Astrocyte of the hippocampus (primary cell): ENCODE data around the gene HSPA8.
"Not testable (repeated sequence)": the region's sequence is repeated elsewhere in the genome, so short reads cannot be mapped to it uniquely, and the experiment has no call there.

Experiments
- DNase-seq: peaks from one replicate; pipeline ENCODE4 v3.0.0; 2011; ENCODE audit warnings: low read depth, low spot score

The HSPA8 gene

GRCh38 chr11:123061403-123062157 lies at the start of gene HSPA8:
Gene HSPA8 (minus strand): TSS chr11:123062136. CDS start chr11:123061324, 812 bp downstream.
- peak; percentile 76 for DNase-seq

DNA sequence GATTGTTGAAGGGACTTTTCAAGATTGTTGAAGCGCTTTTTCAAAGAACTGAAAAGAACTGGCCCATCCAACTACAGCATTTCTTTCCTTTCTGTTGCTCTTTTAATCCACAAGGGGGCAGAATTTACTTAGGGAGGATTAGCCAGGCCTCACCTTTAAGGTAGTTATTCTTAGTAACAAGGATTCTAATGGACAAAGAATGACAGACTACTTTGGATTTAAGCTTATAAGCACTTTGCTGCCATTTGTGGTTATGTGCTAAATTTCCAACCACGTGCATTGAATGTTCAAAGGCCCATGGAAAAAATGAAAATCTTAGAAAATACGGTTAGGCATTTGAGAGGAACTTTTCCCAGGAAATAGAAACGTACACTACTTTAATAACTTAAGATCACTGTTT lies 49.5 kb upstream of the HSPA8 start:
- peak; percentile 65 for DNase-seq

DNA sequence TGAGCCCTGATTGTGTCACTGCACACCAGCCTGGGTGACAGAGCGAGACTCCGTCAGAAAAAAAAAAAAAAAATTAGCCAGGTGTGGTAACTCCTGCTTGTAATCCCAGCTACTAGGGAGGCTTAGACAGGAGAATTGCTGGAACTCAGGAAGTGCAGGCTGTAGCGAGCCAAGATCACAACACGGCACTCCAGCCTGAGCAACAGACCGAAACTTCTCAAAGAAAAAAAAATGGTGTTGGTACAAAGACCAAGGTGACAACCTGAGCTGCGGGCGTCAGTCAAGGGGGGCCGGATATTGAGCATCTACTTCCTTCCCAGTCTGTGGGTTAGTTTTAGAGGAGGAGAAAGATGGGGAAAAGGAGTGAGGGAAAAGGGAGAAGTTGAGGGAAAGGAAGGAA lies 48.5 kb upstream of the HSPA8 start:
- no peak for DNase-seq

GRCh38 chr11:123107945-123108495 lies 46.1 kb upstream of the HSPA8 start:
- DNase-seq, result no peak

DNA sequence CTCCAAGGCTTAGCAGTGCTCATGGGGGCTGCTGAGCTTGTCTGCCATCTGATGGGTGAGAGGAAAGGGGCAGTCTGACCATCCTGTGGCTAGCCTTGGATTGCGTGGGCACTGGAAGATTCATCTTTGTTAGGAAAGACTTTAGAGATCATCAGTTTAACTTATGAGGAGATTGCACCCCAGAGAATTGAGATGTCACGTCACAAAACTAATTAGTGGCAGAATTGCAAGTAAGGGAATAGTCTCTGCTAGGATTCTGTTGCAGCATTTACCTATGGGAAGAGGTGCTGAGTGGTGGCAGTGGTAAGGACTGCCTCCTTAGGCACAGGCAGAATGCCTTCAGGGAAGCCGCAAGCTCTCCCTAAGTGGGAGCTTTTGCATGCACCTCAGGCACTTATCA lies 42.8 kb upstream of the HSPA8 start:
- no peak for DNase-seq

GRCh38 chr11:123103326-123103980 lies 41.5 kb upstream of the HSPA8 start:
- peak; percentile 73 for DNase-seq

- peak; percentile 16 for DNase-seq
These were observed 38.6 kb upstream of the HSPA8 start for GRCh38 chr11:123100379-123101085.

GRCh38 chr11:123098990-123099389 lies 37.1 kb upstream of the HSPA8 start:
- no peak for DNase-seq

GRCh38 chr11:123093739-123094138 lies 31.8 kb upstream of the HSPA8 start:
- no peak for DNase-seq

DNA sequence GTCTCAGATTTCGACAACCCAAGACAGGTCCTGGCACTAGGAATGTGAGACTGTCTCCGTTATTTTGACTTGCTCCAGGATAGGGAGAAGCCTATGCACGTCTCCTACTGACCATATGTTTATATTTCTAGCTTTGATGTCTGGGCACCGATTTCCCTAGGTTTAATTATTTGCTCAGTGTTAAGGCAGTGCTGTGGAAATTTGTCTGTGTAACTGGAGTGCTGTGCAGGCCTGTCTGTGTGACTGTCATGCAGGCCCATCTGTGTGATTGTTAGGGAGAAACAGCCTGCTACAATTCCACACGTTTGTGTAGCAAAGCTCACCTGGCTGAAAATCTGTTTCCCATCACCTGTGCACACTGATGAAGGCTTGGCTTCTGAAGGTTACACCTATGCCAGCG lies 29.6 kb upstream of the HSPA8 start:
- no peak for DNase-seq

DNA sequence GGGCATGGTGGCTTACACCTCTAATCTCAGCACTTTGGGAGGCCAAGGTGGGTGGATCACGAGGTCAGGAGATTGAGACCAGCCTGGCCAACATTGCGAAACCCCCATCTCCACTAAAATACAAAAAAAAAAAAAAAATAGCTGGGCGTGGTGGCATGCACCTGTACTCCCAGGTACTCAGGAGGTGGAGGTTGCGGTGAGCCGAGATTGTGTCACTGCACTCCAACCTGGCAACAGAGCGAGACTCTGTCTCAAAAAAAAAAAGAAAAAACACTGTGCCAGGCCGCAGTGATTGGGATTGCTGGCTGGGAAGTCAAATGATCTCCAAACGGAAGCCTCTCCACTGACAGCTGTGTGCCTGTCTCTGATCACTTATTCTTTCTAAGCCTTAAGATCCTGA lies 28.2 kb upstream of the HSPA8 start:
- DNase-seq, result not testable (repeated sequence)

DNA sequence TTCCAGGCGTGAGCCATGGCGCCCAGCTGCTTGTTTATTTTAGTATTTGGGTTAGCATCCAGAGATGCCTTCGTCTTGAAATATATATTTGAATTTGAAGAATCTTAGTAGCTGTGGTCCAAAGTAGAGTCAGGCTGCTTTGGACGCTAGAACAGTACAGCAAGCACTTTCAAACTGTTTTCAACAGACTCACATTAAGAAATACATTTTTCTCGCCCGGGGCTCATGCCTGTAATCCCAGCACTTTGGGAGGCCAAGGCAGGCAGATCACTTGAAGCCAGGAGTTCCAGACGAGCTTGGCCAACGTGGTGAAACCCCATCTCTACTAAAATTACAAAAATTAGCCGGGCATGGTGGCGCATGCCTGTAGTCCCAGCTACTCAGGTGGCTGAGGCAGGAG lies 27.0 kb upstream of the HSPA8 start:
- DNase-seq, result not testable (repeated sequence)

DNA sequence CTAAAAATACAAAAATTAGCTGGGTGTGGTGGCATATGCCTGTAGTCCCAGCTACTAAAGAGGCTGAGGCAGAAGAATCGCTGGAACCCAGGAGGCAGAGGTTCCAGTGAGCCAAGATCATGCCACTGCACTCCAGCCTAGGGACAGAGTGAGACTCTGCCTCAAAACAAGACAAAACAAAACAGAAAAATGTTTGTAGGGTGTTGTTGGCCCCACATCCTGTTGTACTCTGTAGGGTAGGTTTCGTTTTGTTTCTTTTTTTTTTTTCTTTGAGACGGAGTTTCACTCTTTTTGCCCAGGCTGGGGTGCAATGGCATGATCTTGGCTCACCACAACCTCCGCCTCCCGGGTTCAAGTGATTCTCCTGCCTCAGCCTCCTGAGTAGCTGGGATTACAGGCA lies 25.7 kb upstream of the HSPA8 start:
- not testable (repeated sequence) for DNase-seq

DNA sequence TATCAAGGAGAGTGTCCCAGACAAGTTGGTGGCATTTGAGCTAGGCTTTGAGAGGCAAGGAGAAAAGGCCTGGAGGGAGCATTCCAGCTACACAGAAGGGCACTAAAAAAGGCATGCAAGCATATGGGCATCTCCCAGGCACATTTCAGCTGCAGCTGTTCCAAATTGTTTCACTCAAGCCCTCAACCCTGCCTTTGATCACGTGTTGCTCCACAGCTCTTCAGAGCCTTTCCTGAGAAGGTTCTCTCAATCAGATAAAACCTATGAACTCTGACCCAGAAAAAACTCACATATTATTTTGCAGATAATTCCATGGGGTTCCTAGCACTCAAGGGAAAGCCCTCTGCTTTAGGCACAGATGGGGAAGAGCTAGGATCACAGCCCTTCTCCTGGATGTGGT lies 24.4 kb upstream of the HSPA8 start:
- no peak for DNase-seq

GRCh38 chr11:123085497-123085896 lies 23.6 kb upstream of the HSPA8 start:
- no peak for DNase-seq

GRCh38 chr11:123084454-123084853 lies 22.5 kb upstream of the HSPA8 start:
- no peak for DNase-seq

- DNase-seq, result peak; percentile 92
These were observed 21.7 kb upstream of the HSPA8 start for GRCh38 chr11:123083623-123084029.

DNA sequence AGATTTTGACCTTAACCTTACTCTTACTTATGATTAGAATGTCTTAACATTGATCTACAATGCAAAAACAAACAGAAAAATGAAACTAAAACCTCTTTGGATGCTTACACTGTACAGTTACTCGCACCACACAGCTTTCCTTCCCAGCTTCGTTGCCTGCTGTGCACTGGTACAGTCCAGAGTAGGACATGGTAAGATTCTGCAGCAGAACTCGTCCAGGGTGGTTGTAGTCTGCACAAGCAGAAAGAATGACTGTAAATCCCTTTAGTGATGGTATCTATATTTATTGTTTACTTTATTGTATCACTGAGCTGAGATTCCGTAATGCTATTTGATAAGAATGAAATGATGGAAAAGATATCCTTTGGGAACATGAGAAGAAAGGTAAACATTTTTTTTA lies 21.0 kb upstream of the HSPA8 start:
- no peak for DNase-seq

GRCh38 chr11:123080015-123080414 lies 18.1 kb upstream of the HSPA8 start:
- DNase-seq, result no peak

GRCh38 chr11:123076484-123076883 lies 14.5 kb upstream of the HSPA8 start:
- no peak for DNase-seq

- no peak for DNase-seq
These were observed 11.6 kb upstream of the HSPA8 start for GRCh38 chr11:123073343-123074057.

GRCh38 chr11:123072762-123073161 lies 10.8 kb upstream of the HSPA8 start:
- no peak for DNase-seq
